GM18505 (cell line): ENCODE measurements around the gene C21orf58.

Experiments used
- ATAC-seq: cut with Tn5 transposase; IDR thresholded peaks from one replicate; pipeline ENCODE4 v1.9.1; 2021; ENCODE audit not compliant: unreplicated experiment
- POLR2A ChIP-seq: IDR thresholded peaks from 4 replicates; pipeline ENCODE4 v1.6.1; 2011; ENCODE audit warnings: borderline replicate concordance; ENCODE audit not compliant: insufficient read depth, insufficient read length; ENCODE audit errors: extremely low read depth

C21orf58 gene

DNA sequence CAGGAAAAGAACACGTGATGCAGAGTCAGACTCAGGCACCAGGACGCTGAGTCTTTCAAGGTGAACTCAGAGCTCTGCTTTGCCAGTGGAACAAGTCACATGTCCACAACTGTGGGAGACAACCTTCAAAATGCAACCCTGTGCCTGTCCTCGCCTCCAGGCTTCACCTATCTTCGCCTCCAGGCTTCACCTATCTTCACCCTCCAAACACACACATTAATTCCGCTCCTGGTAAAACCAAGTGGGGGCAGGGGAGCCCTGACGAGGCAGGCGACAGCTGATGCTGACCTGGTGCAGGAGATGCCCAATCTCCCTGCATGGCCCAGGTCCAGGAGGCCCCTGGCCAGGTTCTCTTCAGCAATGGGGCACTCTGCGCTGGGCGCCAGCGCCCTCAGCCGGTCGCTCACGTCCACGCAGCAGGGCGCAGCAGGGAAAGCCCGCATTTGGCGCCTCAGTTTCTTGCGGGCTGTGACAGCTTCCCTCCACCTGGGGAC, 67.1 kb downstream of the C21orf58 start:
- no peak for TF ChIP-seq POLR2A
- no peak for ATAC-seq

- no peak for ATAC-seq
- TF ChIP-seq POLR2A: no peak
These were observed 67.8 kb downstream of the C21orf58 start for GRCh38 chr21:46255758-46256337.

- TF ChIP-seq POLR2A: no peak
- no peak for ATAC-seq
These were observed 68.5 kb downstream of the C21orf58 start for GRCh38 chr21:46255166-46255565.

DNA sequence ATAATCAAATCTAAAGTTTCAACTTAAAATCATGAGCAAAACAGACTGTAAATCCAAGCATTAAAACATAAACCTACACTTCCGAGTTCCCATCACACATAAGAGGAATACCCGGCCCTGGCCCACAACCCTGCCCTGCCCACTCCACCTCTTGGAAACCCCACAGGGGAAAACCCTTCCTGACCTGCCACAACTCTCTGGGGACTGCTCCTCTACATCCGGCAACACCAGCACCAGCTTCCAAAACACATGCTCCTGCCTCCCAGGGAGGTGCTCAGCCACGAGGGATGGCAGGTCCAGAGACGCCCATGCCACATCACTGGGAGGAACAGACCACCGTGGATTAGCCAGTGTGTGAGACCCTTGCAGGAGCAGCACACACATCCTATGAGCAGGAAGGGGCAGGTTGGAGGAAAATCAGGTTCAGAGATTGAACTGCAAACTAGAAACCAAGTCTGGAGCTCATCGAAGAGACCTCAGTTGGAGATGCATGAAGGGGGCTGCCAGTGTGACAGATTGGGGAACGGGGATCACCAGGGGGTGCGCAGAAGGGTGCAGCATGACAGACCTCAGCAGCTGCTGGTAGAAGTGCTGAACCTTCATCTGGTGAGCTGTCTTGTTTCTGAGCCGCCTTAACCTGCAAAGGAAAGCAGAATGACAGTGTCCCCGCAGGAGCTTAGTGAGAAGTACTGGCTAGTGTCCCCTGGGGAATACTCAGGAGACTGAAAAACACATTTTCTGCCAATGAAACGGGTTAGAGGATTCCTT, 69.3 kb downstream of the C21orf58 start:
- no peak for ATAC-seq
- no peak for TF ChIP-seq POLR2A

DNA sequence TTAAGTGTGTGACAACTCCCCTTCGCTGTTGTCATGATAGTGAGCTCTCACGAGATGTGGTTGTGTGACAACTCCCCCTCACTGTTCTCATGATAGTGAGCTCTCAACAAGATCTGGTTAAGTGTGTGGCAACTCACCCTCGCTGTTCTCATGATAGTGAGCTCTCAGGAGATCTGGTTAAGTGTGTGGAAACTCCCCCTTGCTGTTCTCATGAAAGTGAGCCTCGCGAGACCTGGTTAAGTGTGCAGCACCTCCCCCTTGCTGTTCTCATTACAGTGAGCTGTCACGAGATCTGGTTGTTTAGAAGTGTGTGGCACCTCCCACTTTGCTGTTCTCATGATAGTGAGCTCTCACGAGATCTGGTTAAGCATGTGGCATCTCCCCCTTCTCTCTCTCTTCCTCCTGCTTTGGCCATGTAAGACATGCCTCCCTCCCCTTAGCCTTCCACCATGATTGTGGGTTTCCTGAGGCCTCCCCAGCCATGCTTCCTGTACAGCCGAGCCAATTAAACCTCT, 70.0 kb downstream of the C21orf58 start:
- no peak for ATAC-seq
- no peak for TF ChIP-seq POLR2A

GRCh38 chr21:46252840-46253239, 70.8 kb downstream of the C21orf58 start:
- TF ChIP-seq POLR2A: no peak
- no peak for ATAC-seq
